Ectodermal cell (in vitro differentiated cells): ENCODE results near the gene DEF6.

Source experiments
- H3K27ac ChIP-seq: 2 replicates; pipeline ENCODE4 v1.7.0; 2013; ENCODE audit warnings: mild to moderate bottlenecking, low read depth, low read length; ENCODE audit not compliant: insufficient read depth, poor library complexity, severe bottlenecking
- H3K27me3 ChIP-seq: 2 replicates; pipeline ENCODE4 v1.7.0; 2013; ENCODE audit warnings: mild to moderate bottlenecking, low read length; ENCODE audit not compliant: insufficient read depth, control insufficient read depth, poor library complexity, severe bottlenecking
- H3K36me3 ChIP-seq: one replicate; pipeline ENCODE4 v1.7.0; 2013; ENCODE audit warnings: low read length; ENCODE audit not compliant: control insufficient read depth, insufficient read depth
- H3K4me1 ChIP-seq: one replicate; pipeline ENCODE4 v1.7.0; 2013; ENCODE audit warnings: low read length; ENCODE audit not compliant: control insufficient read depth, insufficient read depth
- H3K4me3 ChIP-seq: 2 replicates; pipeline ENCODE4 v1.7.0; 2013; ENCODE audit warnings: low read depth, low read length, control low read depth; ENCODE audit not compliant: insufficient read depth
- H3K9me3 ChIP-seq: 2 replicates; pipeline ENCODE4 v1.7.0; 2013; ENCODE audit warnings: mild to moderate bottlenecking, low read length, moderate library complexity; ENCODE audit not compliant: control insufficient read depth
- WGBS, 2 experiments: methylation state at CpG; one replicate each; pipeline ENCODE4 v1.1.7; 2013; ENCODE audit warnings: missing lambda C conversion rate in 2 of 2; 5-methylcytosine and 5-hydroxymethylcytosine counted together

Gene DEF6

GRCh38 chr6:35280903-35281302, 16.7 kb upstream of the DEF6 start:
- peaks cover 6% of the 10 kb centered on the region for H3K36me3 ChIP-seq
- no peaks in the 10 kb centered on the region for H3K27me3 ChIP-seq
- H3K9me3 ChIP-seq, result no peaks in the 10 kb centered on the region
- H3K27ac ChIP-seq, result no peak overlapping the region
- H3K4me1 ChIP-seq, result no peaks in the 10 kb centered on the region
- no peak overlapping the region for H3K4me3 ChIP-seq
- WGBS, 2 experiments, result 96% methylated on average over 4 of the region's 4 CpGs

DNA sequence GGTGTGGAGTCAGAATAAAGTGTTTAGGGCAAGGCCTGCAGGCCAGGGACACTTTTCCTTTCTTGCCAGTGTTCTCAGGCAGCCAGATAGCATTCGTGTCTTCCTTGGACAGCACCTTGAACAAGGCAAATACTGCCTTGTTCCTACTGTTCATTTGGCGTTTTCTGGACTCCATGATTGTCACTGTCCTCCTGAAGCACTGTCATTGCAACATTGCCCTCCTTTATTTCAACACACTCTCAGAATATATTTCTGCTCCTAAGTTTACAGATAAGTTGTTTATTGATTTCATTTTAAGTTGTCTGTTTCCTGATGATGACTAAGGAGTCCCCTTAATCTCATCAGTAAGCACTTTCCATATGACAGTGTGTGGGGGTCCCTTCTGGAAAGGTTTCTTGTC, 15.1 kb upstream of the DEF6 start:
- H3K9me3 ChIP-seq, result no peaks in the 10 kb centered on the region
- H3K27me3 ChIP-seq, result no peaks in the 10 kb centered on the region
- 88 to 96% methylated on average over 2 of the region's 2 CpGs for WGBS, 2 experiments
- H3K4me3 ChIP-seq, result no peak overlapping the region
- peaks cover 19% of the 10 kb centered on the region for H3K36me3 ChIP-seq
- H3K27ac ChIP-seq, result no peak overlapping the region
- no peaks in the 10 kb centered on the region for H3K4me1 ChIP-seq

DNA sequence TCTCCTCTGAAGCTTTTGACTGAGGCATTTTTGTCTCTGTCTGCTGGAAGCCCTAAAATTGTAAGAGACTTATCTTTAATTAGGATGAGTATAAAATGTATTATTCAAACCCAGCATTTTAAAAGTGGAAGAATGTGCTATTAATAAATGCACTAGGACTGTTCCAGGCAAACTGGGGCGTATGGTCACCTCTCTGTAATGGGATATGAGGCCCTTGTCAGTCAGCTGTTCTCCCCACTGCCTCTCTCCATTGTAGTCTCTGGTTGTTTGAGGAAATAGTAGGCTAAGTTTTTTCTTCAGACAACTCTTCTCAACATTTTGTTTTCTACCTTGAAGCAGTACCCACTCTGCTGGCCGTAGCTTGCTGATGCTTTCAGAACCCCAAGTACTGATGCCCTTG, 14.3 kb upstream of the DEF6 start:
- no peak overlapping the region for H3K4me3 ChIP-seq
- no peak overlapping the region for H3K27ac ChIP-seq
- no peaks in the 10 kb centered on the region for H3K9me3 ChIP-seq
- peaks cover 24% of the 10 kb centered on the region for H3K36me3 ChIP-seq
- H3K4me1 ChIP-seq, result no peaks in the 10 kb centered on the region
- 92 to 100% methylated on average over 2 of the region's 2 CpGs for WGBS, 2 experiments
- H3K27me3 ChIP-seq, result no peaks in the 10 kb centered on the region

GRCh38 chr6:35287671-35288396, 9.8 kb upstream of the DEF6 start:
- no peaks in the 10 kb centered on the region for H3K9me3 ChIP-seq
- no peak overlapping the region for H3K27ac ChIP-seq
- H3K27me3 ChIP-seq, result no peaks in the 10 kb centered on the region
- 93 to 96% methylated on average over 12 of the region's 12 CpGs for WGBS, 2 experiments
- H3K4me1 ChIP-seq, result no peaks in the 10 kb centered on the region
- H3K4me3 ChIP-seq, result no peak overlapping the region
- H3K36me3 ChIP-seq, result peaks cover 43% of the 10 kb centered on the region

GRCh38 chr6:35288834-35289233, 8.8 kb upstream of the DEF6 start:
- WGBS, 2 experiments, result 68 to 70% methylated on average over 4 of the region's 4 CpGs
- Histone ChIP-seq H3K4me1 (no peaks in the 10 kb centered on the region), H3K4me3 (no peak overlapping the region), H3K27ac (no peak overlapping the region), H3K36me3 (peaks cover 46% of the 10 kb centered on the region), H3K9me3 (no peaks in the 10 kb centered on the region), H3K27me3 (no peaks in the 10 kb centered on the region)

- no peak overlapping the region for H3K4me3 ChIP-seq
- H3K27me3 ChIP-seq, result no peaks in the 10 kb centered on the region
- 96% methylated on average over 13 of the region's 13 CpGs for WGBS, 2 experiments
- H3K36me3 ChIP-seq, result peaks cover 46% of the 10 kb centered on the region
- H3K4me1 ChIP-seq, result no peaks in the 10 kb centered on the region
- H3K27ac ChIP-seq, result no peak overlapping the region
- H3K9me3 ChIP-seq, result no peaks in the 10 kb centered on the region
Measured at GRCh38 chr6:35291491-35291890, 6.1 kb upstream of the DEF6 start.

DNA sequence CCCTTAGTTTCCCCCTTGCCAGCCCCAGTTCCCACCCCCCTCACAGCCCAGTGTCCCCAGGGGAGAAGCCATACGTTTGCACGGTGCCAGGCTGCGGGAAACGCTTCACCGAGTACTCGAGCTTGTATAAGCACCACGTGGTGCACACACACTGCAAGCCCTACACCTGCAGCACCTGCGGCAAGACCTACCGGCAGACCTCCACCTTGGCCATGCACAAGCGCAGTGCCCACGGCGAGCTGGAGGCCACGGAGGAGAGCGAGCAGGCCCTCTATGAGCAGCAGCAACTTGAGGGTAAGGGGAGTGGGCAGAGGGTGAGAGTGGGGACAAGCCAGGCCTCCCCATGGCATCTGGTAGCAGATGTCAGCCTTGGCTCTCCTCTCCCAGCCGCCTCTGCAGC, 5.1 kb upstream of the DEF6 start:
- H3K36me3 ChIP-seq, result peaks cover 40% of the 10 kb centered on the region
- H3K27ac ChIP-seq, result no peak overlapping the region
- no peaks in the 10 kb centered on the region for H3K27me3 ChIP-seq
- H3K4me3 ChIP-seq, result no peak overlapping the region
- no peaks in the 10 kb centered on the region for H3K4me1 ChIP-seq
- H3K9me3 ChIP-seq, result no peaks in the 10 kb centered on the region
- whole genome bisulfite sequencing, 2 experiments, result 80 to 82% methylated on average over 15 of the region's 15 CpGs

DNA sequence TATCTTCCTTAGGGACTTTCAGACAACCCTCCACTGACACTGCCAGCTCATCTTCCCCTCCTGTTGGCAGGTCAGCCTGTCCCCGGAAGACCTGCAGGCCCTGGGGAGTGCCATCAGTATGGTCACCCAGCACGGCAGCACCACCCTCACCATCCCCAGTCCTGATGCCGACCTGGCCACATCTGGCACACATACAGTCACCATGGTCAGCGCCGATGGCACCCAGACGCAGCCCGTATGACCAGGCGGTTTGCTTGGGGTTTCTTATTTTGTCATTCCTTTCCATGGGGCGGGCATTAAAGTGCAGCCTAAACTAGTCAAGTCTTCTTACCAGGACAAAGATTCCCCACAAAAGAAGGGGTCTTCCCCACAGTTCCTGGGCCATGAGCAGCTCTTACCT, 3.9 kb upstream of the DEF6 start:
- H3K27ac ChIP-seq, result no peak overlapping the region
- WGBS, 2 experiments, result 91 to 95% methylated on average over 9 of the region's 9 CpGs
- peaks cover 35% of the 10 kb centered on the region for H3K36me3 ChIP-seq
- no peaks in the 10 kb centered on the region for H3K9me3 ChIP-seq
- no peak overlapping the region for H3K4me3 ChIP-seq
- H3K4me1 ChIP-seq, result peaks cover 5% of the 10 kb centered on the region
- H3K27me3 ChIP-seq, result no peaks in the 10 kb centered on the region

DNA sequence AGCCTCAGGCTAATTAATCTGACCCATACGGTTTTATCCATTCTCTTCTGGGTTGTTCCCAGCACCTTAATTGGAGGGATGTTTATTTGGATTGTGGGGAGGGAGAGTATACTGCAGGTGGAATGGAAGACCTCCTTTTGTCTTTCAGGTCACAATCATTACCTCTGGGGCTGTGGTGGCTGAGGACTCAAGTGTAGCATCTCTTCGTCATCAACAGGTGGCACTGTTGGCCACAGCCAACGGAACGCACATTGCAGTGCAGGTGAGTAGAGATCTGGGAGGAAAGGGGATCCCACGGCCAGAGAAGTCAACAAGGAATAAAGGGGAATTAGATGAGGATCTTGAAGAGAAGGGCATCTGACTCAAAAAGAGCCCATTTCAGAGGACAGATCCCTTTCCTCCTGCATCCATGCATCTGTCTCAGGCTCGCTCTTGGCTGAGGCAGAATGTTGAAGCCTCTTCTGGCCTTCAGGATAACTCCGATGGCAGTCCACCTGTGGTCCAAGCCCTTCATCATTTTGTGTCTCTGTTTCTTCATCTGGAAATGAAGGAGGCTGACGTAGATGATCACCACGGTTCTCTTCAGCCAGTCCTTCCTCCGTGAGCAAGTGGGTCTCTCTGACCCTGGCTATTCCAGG, 3.2 kb upstream of the DEF6 start:
- Histone ChIP-seq H3K27me3 (no peaks in the 10 kb centered on the region), H3K4me1 (peaks cover 5% of the 10 kb centered on the region), H3K4me3 (no peak overlapping the region), H3K27ac (no peak overlapping the region), H3K9me3 (no peaks in the 10 kb centered on the region), H3K36me3 (peaks cover 35% of the 10 kb centered on the region)
- 61 to 63% methylated on average over 10 of the region's 10 CpGs for WGBS, 2 experiments

- Histone ChIP-seq H3K36me3 (peaks cover 35% of the 10 kb centered on the region), H3K9me3 (no peaks in the 10 kb centered on the region), H3K27me3 (no peaks in the 10 kb centered on the region), H3K4me1 (peaks cover 5% of the 10 kb centered on the region), H3K27ac (no peak overlapping the region), H3K4me3 (no peak overlapping the region)
- WGBS, 2 experiments, result 95 to 98% methylated on average over 2 of the region's 2 CpGs
Measured at GRCh38 chr6:35295036-35295435, 2.6 kb upstream of the DEF6 start.
